Amygdala (tissue), 56 donors: ENCODE results near the gene SH2D3C.
"Not testable (repeated sequence)": the region's sequence is repeated elsewhere in the genome, so short reads cannot be mapped to it uniquely, and the experiment has no call there.

ENCODE experiments used
- DNase-seq, 56 donors: peaks; one replicate each; lab custom pipeline; 2025; lab: John Stamatoyannopoulos, UW

The SH2D3C gene

DNA sequence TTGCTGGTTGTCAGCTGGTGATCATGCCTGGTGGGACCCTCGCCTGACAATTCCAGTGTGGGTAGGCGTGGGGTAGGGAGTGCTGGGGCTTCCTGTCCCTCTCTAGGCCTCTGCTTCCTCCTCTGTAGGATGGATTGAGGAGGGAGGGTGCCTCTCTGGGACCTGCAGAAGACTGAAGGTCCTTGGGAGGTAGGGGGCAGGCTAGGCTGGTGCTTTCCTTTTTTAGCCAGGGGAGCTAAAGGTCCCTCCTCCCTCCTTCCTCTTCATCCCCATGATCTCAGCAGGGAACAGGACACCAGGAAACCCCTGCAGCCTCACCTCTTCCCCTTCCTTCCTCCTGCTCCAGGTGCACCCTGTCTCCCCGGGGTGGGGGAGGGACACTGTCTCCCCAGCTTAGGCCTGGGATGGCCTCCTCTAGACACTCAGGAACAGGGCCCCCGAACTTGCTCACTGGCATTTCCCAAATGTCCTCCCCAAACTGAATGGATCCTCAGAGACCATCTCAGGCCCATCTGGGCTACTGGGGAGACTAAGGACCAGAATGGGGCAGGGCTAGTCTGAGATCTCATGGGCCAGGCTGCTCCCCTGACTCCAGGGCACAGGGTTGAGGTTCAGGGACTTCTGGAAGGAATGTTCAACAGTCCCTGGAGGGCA, 8.4 kb downstream of the SH2D3C start:
- DNase-seq: no peak

DNA sequence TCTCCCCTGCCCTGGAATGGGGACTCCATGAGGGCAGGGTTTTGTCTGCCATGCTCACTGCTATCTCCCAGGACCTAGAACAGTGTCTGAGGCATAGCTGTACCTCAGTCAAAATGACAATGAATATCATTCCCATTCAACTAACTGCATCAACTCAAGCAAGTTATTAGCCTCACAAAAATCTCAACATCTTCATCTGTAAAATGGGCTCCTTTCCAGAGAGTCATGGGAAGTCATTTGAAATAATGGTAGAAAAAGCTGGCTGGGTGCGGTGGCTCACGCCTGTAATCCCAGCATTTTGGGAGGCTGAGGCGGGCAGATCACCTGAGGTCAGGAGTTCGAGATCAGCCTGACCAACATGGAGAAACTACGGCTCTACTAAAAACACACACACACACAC, 9.4 kb downstream of the SH2D3C start:
- DNase-seq: no peak

DNA sequence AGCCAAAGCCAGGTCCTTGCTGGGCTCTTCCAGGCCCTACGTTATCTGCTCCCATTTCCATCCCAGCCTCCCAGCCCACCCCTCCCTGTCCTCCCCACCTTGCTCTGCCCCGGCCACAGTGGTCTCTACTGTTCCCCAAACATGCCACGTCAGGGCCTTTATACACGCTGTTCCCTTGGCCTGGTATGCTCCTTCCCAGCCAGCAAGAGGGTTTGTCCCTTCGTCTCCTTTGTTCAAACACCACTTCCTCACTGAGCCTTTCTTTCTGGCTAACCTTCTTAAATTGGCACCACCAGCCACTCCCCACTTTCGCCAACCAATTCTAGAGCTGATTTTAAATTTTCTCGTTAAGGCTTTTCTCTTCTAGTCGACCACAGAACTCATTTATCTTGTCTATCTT, 9.8 kb downstream of the SH2D3C start:
- no peak for DNase-seq

DNA sequence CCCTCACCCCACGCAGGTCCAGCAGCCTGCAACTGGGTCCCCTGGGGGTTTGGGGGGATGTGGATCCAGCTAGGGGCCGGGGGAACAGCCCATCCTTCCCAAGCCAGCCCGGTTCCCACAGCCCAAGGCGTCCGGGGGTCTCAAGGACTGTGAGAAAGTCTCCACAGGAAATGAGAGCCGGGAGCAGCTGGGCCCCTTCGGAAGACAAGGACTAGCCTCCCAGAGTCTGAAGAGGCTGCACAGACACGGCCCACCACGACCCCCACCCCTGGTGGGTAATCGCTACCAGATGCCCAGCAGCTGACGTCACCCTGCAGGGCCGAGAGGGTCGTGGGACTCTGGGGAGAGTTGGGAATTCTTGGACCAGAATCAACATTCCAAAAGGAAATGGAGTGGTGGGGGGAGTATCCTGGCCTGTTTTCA, 10.5 kb downstream of the SH2D3C start:
- no peak for DNase-seq

DNA sequence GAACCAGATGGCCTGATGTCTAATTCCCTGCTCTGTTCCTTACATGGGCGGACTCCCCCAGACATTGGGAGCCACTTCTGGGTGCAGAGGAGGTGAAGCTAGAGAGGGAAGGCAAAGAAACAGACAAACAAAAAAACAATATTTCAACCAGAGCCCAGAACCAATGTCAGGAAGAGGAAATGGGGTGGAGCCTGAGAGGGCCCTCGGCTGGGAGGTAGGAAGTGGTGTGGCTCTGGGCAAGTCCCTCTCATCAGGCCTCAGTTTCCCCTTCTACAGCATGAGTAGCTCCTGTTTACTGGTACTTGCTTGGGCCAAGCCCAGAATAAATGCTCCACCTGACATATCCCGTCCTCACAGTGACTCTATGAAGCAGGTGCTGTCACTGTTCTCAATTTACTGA, 11.1 kb downstream of the SH2D3C start:
- no peak for DNase-seq

DNA sequence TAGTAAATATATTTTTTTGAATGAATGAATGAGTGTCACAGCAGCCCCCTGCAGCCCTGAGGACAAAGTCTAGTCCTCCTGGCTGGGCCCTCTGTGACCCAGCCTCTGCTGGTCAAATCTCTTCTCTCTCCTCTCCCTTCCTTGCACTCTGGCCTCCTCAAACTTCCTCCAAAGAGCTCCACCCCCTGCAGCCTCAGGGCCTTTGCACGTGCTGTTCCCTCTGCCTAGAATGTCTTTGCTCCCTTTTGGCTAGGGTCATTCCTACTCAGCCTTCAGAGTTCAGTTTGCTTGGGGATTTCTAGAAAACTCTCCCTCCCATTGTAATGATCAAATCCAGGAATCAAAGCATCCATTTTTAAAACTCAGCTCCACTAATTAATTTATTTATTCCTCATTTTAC, 13.0 kb downstream of the SH2D3C start:
- no peak for DNase-seq

DNA sequence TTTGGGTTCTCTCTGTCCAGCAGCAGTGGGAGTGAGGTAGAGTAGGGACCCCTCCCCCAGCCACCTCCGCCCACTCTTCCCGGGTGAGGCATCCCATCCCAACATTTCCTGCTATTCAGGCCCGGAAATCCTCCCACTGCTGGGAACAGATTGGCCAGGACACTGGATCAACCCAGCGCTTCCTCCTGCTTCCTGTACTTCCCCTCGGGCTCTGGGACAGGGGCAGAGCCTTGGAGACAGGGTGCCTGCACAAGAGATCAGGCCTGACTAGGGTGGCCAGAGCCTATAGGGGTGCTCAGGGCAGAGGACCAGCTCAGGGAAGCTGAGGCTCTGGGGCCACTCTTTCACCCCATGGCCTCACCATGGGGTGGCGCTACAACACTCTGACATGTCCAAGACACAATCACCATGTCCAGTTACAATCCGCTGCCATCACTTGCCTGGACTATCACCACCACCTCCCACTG, 14.5 kb downstream of the SH2D3C start:
- DNase-seq: peak in 2 of 56 donors; percentile 15 to 37

DNA sequence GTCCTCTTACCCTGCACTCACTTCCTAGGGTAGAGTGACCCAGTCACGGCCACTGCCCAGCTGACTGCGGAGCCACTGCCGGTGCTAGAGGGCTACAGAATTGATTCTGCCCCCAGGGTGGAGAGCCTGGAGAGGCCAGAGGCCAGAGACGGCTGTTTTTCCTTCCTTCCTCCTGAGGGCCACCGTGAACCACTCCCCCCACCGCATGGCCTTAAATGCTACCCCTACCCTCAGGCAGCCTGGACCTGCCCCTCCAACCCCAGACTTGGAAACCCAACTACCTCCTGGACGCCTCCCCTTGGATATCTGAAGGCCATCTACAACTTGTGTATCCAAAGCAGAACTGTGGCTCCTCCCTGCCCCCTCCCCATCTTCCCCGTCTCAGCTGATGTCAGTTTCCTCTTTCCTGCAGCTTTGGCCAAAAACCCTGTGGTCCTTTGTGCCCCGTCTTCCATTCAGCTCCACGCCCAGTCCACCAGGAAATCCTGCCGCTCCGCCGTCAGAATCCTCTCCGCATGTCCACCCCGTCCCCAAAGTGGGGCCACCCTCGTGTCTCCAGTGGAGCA, 16.3 kb downstream of the SH2D3C start:
- DNase-seq: peak in 3 of 56 donors; percentile 6 to 28 (median 8)

DNA sequence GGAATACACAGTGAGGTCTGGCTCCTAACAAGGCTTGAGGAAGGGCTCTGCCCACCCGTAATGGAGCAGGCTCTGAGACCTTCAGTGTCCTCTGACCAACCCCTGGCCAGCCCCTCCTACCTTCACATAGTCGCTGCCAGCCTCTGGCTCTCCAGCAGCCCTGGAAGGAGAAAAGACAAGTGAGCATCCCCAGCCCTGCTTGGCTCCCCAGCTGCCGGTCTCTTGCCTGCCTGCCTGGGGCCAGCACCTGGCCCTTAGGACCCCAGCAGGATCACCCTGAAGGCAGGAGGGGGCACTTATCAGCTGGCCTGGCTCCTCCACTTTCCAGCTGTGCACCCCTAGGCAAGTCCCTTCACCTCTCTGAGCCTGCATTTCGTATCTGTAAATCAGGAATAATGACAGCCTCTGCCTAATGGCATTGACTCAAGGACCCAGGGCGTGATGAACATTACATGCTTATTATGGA, 16.9 kb downstream of the SH2D3C start:
- no peak for DNase-seq

DNA sequence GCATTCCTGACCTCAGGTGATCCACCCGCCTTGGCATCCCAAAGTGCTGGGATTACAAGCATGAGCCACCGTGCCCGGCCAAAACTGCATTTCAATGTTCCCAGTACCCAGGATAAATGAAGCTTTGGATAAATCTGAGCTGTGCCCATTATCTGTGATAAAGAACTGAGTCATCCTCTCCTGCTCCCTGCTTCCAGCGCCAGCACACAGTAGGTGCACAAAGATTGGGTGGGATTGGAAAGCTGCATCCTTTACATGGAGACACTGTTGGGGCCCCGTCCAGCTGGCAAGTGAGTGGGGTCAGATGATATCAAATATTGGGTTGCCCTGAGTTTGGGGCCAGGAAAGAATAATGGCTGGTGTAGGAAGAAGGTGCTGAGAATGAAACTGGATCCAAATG, 17.4 kb downstream of the SH2D3C start:
- DNase-seq: no peak

DNA sequence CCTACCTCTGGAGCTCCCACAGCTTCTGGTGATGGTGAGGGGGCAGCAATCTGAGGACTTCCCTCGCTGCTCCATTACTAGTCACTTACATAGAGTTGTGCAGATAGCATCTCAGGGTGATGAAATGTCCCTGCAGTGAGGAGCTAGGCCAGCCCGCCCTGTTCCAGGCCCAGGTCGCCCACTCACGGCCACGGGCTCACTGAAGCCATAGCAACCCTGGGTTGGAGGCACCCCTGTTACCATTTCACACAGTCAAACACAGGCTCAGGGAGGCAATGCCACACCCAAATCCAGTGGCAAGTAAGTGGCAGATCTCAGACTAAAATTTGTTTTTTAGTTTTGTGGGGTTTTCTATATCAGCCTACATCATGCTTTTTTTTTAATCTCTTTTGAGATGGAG, 19.6 kb downstream of the SH2D3C start:
- DNase-seq: no peak

DNA sequence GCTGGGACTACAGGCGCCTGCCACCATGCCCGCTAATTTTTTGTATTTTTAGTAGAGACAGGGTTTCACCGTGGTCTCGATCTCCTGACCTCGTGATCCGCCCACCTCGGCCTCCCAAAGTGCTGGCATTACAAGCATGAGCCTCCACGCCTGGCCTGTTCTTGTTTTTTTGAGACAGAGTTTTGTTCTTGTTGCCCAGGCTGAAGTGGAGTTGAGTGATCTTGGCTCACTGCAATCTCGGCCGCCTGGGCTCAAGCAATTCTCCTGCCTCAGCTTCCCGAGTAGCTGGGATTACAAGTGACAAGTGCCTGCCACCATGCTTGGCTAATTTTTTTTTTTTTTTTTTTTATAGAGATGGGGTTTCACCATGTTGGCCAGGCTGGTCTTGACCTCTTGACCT, 21.7 kb downstream of the SH2D3C start:
- DNase-seq: not testable (repeated sequence)

DNA sequence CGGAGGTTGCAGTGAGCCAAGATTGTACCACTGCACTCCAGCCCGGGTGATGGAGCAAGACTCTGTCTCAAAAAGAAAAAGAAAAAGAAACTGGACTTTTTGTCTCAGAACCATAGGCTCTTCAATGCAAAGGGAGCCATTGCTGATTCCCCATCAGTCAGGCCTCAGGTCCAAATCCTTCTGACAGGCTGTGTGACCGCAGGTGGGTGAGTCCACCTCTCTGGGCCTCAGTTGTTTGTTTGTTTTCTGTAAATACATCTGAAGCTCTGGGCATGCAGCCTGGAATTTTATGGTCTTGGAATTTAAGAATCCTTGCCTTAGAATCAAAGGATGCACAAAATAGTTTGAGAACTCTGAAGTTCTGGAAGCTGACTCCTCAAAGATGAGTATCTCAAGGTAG, 22.2 kb downstream of the SH2D3C start:
- DNase-seq: no peak

DNA sequence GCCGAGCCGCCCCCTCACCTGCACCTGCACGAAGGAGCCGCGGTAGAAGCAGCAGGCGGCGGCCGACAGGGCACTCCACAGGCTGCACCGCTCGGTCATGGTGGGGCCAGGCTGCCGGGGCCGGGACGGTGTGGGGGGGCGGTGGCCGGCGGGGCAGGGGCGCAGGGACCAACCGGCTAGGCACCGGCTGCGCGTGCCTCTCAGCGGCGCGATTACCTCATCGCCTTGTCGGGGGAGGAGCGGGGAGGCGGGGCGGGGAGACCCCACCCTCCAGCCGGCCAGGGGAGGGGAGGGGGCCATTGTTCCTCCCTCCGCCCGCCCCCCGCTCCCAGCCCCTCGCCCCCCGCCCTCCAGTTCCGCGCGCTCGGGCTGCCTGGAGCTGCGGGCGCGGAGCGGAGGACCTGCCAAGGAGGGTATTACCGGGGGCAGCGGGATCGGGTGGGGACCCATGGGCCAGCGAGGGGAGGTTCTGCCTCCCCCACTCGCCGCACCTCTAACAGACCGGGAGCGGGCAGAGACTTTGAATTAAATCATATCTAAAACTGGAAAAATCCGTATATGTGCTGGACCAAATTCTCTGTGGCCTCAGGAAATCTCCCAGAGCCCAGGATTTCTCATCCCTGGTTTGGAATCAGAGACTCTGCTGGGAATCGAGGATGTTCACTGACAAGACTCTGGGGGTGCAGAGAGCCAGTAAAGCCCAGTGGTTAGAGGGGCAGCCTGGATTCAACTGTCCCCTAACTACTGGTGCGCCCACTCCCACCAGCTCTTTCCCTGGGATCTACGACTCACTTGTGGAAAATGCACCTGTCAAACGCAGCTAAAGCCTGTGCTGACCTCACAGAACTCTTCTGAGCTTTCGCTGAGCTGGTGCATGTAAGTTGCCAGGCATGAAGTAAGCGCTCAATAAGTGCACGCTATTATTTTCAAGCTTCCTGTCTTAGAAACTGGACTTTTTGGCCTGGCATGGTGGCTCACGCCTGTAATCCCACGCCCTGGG, 23.1 kb downstream of the SH2D3C start:
- peak in 17 of 56 donors; percentile 5 to 43 (median 25) for DNase-seq

DNA sequence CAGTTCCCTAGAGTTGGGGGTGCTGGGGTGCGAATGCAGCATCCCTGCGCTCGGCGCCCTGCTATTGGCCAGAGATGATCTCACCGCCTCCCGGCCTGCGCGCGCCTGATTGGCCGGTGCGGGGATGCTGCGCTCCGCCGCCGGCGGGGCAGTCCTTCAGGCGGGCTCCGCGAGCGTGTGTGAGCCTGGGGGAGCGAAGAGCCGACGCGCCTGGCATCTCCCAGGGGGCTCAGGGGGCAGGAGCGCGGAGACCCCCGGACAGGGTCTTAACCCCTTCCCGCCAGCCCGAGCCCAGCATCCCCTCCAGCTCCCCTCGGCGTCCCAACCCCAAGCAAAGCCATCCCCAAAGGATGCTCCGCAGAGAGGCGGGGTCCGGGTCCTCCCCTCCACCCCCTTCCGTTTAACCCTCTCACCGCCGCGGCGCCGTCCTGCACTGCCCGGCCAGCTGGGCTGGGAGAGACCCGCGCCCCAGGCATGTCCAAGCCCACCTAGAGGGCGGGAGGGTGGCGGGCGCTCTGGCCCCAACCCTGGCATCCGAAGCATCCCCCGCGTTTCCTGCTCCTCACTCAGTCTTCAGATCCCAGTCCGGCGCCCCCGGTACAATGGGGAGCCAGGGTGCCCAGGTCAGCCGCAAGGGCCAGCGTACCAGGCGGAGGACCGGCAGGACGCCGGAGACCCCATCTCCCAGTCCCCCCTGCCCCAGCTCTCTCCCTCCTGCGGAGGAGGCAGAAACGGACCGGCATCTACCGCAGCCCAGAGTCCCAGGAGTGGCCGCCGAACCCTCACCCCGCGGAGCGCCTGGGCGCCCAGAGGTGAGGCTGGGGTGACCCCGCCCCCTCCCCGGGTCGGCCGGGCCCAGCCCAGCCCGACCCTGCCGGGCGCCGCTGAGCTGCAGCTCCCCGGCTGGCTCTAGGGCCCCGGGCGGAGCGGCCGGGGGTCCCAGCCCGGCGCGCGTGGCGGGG, 24.1 kb downstream of the SH2D3C start:
- peak in 35 of 56 donors; percentile 16 to 73 (median 49) for DNase-seq

DNA sequence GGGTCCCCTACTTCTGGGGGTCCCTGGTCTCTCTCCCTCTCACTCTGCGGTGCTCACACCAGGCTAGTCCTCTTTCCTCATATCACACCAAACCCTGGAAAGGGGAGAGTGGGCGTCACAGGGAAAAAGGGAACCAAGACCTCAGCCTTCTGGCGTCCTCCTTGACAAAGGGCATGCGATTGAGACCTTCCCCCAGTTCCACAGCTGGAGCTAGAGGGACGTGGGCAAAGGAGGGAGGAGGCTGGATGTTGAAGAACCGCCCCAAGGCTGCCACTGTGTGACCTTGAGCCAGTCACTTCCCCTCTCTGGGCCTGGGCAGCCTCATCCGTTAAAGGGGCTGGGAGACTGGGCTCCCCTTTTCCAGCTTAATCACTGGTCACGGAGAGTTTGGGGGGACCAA, 24.8 kb downstream of the SH2D3C start:
- no peak for DNase-seq

DNA sequence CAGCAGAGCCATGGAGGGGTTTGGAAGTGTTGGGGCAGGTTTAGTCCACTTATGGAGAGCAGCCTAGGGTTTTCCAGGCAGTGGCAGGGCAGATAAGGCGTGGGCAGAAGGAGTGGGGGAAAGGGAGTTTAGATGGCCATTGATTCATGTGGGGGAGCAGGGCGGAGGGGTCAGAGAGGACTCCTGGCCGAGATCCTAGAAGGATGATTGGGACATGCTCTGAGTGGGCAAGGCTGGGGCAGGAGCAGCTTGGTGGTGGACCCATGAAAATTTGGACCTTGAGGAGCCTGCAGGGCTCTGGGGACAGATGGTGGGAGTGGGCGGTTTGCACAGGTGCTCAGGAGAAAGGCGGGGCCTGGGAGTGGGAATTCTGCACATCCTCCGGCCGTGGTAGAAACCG, 25.3 kb downstream of the SH2D3C start:
- no peak for DNase-seq

DNA sequence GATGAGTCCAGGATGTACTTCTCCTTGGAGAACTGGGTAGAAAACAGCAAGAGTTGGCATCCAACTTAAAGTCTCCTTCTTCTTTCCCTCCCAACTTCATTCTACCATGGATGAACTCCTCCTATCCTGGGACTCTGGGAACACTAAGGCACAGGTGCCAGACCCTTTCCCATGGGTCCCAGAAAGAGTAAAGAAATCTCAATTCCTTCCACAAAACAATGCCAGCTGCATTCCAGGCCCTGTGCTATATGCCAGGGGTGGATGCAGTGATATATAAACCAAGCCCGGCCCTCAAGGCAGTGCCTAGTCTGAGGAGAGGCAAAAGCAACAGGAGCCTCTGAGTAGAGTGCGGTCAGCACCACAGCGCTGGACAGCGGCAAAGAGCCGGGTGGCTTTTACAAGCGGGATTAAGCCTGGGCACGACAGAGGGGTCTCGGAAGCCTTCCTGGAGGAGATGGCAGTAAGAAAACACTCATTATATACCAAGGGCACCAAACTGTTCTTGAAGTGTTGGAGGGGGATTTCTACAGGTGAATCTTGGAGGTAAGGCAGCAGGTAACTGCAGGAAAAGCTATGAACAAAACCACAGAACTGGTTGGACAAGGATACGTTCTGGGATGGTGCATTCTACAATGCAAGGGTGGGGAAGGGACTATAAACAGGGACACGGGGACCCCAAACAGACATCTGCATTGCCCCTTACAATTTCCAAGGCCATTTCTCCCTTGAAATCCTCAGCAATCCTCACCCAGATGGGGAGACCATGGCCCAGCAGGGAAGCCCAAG, 27.0 kb downstream of the SH2D3C start:
- DNase-seq: no peak

DNA sequence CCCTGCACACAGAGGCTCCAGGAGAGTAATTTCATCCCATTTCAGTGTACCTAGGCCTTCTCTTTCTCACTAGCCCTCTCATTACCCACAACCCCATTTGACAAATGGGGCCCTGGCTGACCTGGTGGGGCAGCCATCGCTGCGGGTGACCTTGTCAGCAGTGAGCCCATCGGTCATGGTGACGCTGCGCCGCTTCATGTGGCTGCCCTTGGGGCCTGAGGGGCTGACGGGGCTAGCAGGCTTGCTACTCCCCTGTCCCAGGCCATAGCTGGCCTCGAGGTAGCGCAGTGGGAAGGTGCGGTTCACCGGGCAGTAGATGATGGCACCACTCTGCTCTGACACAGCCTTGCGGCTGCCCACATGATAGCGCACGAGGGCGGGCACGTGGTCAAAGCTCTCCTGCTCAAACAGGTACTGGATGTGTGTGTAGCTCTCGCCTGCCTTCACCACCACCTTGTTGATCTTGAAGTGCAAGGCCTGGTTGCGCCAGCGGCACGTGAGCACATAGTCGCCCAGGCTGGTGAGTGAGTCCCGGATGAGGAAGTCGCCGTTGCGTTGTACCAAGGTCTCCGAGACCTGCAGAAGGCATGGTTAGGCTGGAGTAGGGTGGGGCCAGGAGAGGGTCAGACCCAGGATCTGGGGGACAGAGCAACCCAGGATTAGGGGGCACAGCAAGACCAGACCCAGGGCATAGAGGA, 29.2 kb downstream of the SH2D3C start:
- DNase-seq: no peak
